Activated CD4-positive, CD25-positive, alpha-beta regulatory T cell treated with anti-CD3 and anti-CD28 coated beads, Interleukin-2, amount 50 U/mL, for 72 hours (primary cell): ENCODE results near the gene DHRS9.
"Not testable (repeated sequence)": the region's sequence is repeated elsewhere in the genome, so short reads cannot be mapped to it uniquely, and the experiment has no call there.

Experiments
- DNase-seq: peaks from one replicate; pipeline ENCODE4 v3.0.0; 2021

The DHRS9 gene

DNA sequence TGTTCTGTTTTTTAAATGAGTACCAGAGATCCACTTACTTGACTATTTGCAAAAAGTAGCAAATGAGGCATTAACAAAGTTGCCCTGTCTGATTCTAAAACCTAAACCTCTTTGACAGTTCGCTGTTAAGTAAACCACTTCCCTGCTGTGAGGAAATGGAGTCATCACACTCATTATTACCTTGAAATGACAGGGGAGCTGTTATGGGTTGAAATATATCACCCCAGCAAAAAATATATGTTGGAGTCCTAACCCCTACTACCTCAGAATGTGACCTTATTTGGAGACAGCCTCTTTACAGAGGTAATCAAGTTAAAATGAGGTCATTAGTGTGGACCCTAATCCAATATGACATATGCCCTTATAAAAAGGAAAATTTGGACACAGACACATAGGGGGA is 36.1 kb downstream of the DHRS9 start:
- DNase-seq, result no peak

DNA sequence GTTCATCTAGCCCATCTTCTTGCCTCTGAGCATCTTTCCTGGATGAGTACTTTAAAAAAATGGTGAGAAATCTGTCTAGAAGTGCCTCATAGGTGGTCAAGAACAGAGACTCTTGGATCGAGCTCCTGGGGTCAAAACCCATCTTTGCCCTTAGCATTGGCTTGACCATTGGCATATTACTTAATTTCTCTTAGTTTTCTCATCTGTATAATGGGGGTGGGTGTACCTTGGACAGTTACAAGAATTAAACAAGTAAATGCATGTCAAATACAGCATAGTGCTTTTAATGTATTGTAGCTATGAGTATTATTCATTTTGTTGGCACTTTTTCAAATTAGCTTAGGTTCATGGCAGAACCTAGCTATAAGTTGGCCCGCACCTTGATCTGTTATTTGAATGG is 36.8 kb downstream of the DHRS9 start:
- DNase-seq, result no peak

DNA sequence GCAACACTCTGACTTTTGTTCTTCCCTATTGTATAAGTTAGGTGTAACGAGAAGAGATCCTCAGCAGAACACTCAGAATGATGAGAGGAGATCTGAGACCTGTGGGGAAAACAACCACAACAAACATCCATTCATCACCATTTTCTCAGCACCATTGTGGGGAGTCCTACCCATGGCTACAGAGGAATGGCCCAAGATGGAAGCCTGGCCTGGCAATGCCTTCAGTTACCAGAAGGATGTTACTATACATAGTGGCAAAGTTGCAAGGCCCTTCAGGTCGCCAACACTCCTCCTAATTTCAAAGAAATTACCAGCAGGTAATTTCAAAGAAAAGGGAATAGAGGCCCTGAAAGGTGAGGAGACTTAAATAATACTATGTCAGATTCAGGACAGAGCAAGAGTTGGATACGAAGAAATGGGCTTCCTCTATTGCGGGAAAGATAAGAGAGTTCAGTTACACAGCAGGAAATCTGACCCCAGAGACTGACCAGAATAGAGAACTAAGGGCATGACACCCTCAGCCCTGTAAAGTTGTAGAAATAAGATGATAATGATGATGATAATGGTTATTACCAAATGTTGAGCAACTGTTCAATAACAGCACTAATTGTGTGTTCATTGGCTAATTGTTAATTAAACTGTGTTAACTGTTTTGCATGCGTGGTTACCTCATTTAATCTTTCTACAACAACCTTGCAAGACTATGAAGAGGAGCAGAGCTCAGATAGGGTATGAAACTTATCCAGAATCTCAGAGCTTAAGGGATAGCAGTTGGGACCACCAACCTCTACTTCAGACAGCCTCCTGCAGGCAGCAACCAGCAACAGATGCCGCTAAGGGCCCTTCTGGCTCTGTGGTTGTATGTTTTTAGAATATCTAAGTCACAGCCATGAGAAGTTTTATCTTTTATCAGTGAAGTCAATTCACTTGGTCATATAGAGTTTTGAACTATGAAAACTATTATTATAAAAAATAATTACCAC is 37.5 kb downstream of the DHRS9 start:
- no peak for DNase-seq

DNA sequence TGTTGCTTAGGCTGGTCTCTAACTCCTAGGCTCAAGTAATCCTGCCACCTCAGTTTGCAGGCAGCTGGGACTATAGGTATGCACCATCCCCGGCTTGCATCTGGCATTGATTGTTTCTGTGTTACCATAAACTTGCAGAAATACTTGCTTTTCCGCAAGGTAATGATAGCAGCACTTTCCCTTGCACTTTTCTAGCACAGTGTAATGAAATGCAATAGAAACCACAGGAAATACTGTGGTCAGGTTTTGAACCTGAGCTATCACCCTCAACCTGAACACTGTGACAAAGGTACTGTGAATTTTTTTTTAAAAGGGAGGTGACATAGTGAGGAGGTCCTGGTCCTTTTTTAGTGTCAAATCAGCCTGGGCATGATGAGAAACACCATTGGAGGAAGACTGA is 38.3 kb downstream of the DHRS9 start:
- no peak for DNase-seq

DNA sequence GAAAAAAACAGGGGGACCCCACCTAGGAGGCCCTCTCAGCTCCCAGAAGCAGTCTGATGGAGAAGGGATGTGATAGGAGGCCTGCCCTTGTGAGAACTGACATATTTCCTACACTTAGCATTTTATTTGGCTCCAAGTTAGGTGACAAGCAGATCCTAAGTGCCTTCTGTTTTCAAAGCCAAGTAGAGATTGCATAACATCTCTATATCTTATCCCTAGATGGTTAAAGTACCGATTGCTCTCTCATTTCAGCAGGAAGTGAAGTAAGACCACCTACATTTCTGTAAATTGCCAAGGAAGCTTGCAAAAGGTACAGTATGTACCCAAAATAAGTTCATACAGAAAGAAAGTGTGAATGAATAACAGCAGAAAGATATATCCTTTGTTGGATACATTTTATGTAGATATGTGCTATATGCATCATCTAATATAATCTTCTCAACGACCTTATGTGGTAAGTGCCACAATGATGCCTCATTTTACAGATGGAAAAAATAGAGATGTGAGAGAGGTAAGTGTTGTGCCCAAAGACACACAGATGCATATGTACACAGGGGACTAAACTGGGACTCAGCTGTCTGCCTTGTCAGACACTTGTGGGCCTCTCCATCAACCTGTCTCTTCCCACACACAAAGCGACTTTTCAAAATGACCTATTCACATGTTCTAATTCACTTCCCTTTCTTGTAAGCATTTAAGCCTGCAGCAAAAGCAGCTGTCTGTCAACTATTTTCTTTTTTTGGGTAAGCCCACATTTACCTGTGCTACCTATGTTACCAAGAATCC is 38.9 kb downstream of the DHRS9 start:
- DNase-seq, result no peak

DNA sequence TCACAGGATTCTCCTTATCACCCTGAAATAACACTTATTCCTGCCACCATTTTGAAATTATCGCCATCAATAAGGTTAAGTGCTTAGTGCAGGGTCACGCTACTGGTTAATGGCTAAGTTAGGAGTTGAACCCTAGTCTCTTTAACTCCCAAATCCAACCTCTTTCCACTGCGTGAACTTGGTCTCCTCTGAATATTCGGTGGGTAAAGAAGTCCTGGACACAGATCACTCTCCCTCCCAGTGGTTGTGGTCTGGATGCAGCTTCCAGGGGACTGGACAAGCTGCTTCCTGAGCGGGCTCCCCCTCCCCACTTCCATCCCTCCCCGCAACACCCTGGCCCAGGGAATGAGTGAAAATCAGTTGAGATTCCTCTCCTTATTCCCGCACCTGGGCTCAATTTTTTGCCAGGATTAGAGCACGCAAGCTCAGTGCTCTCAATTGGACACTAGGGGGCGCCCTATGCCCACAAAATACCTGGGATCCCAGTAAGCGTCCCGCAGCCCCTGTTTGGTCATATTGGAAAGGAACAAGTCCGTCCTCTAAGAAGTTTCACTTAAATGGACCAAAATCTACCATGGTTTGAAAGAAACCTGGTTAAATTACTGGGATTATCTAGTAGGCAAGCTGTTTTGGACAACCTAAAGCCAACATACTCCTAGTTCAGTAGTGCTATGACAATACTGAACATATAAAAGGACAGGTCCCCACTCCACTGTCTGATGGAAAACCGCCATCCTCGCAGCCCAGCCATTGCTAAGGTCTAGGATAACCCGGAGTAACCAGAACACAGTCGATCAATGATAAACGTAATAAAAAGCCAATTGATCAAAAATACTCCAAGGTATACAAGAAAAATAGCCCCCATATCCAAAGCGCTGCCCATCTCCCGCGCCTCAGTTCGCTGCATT is 40.4 kb downstream of the DHRS9 start:
- peak; percentile 65 for DNase-seq

DNA sequence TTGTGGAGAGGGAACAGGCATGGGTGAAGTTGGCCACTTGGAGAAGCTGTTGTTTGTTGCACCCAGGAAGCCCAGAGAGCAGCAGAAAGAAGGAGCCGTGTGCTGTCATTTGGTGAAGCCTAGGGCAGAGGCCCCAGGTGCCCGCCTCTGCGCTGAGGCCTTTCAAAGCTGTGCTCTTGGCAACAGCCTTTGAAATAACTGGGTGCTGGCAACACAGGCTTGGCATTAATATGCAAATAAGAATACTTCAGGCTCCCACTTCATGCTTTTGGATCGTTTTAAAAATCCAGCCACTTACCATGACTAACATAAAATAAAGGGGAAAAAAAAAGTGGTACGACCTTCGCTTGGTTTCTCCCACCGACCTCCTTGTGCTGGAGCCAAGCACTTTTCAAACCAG is 41.1 kb downstream of the DHRS9 start:
- DNase-seq, result no peak

DNA sequence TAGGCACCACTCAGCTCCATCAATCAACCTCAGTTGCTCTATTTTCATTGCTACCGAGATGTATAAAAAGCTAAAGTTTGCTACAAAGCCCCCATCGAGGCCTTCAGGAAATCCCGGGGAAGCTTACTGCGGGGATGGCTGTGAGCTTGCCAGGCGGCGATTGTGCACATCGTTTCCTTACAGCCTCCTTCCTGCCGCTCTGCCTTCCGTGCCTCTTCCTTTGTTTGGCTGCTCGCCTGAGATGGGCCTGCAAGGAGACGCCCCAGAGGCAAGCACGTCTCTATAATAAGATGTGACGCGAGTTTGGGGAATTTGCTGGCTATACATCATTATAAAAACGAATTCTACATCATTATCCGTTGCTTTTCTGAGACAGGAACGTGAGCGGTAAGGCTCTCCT is 41.6 kb downstream of the DHRS9 start:
- no peak for DNase-seq

DNA sequence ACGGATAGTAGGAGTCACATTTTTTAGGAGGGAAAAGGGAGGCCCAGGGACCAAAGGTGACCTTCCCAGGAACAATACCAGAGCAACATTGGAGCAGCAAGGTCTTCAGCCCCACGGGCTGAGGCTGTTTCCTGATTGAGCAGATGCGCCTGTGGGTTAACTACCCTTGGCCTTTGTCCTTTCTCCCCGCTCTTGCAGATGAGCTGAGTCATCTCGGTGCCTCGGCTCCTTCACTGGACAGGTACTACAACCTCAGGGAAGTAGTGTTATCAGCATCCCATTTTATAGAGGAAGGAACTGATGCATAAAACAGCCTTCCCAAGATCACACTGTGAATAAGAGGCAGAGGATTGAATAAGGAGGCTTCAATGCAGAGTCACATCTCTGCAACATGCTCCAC is 43.5 kb downstream of the DHRS9 start:
- DNase-seq, result no peak

DNA sequence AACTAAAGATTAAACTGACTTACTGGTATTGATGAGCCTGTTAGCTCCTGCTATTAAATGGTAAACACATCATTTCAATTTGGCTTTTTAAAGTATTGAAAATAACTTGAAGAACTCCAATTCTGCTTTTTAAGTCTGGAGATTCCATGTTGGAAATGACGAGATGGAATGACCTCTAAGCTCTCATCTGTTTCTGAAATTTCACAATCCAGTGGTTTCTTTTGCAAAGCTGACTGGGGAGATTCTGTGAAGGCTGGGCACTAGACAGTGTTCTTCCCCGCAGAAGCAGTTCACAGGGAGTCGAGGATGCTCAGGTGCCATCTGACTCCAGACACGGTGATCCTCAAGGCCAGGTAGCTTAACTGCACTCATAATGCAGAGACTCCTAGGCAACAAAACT is 44.7 kb downstream of the DHRS9 start:
- no peak for DNase-seq

DNA sequence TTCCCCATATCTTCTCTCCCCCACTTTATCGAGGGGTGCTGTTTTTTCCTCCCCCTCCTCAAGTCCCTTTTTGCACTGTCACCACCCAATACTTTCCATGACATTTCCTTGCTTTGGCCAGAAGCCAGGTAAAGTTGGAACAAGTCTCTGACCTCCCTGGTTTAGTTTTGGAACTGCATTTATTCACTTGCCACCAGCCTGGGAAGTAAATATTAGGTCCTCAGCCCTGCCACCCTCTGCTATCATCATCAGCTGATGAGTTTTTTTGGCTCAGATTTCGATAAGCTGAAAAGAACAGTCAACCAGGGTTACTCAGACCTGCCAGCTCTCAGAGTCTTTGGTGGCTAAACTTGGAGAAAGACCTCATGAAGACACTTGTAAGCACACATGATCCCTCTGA is 47.0 kb downstream of the DHRS9 start:
- DNase-seq, result no peak

DNA sequence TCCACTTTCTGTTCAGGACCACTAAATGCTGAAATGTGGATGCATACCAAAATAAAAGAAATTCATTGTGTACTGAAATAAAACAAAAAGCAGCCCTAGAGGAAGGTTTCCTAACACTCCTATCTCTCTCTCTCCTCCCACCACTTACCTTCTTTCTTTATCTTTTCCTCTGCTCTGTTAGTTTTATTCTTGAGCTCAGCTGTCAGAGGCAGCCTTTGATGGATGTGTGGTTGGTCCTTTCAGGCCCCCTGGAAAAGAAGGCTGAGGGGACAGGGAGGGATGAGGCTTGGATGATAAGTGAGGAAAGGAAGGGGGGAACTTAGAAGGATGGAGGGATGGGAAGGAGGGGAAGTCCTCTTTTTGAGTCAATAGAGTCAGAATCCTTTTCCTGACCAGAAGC is 47.6 kb downstream of the DHRS9 start:
- DNase-seq, result no peak

DNA sequence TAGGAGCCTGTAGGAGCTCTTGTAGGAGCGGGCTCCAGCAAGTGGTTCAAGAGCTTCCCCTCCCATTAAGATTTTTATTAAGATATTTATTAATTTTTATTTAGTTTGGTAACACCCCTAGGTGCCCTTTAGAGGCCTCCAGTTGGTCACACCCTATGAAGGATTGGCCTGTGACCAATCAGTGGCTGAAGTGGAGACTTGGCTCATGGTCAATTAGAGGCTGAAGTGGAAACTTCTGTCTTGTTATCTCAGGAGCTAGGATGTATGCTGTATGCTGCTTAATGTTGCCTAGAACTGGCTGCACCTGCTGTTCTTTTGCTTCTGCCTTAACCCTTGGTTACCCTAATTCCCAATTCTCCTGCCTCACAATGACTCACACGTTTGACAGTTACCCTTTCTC is 48.7 kb downstream of the DHRS9 start:
- DNase-seq, result no peak

DNA sequence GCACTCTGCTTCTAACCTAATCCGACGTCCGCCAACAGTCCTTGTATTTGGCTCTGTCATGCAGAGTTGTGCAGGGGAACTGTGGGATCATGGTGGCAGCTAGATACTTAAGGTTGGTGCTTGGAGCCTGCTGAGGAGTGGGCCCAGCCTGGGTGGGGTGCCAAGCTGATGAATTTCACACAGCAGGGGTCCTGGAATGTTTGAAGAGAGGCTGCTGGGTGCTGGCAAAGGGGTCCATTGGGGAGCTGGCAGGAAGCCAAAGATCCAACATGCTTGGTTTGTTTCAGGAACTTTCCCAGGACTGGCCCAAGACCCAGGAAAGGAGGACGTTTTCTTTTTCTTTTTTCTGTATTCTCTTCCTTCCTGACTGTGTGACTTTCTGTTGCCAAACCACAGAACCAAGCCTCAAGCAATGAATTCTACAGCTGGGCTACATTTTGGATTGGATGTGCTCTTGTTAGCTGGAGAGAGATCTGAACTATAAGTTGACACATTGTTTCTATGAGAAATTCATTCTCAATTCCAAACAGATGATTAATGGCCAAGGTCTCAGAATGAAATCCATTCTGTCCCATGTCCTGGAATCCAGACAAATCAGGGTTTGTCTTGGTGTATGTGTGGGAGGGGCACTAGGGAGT is 49.9 kb downstream of the DHRS9 start:
- DNase-seq, result no peak

DNA sequence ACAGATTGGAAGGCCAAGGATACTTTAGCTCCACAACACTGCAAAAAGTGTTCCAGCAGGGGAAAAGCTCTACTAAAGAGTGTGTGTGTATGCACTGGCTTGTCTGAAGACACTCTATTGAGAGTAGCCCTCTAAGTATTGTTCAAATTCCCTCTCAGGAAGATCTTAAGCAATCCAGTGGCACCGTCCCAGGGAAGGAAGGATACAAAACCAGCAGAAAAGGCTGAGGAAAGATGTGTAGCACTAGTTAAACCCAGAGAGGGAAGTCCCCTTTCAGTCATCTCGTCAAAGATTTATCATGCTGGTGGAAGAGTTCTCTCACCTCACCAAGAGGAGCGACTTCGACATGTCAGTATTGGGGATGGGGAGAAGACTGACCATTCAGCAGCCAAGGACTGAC is 50.5 kb downstream of the DHRS9 start:
- no peak for DNase-seq

DNA sequence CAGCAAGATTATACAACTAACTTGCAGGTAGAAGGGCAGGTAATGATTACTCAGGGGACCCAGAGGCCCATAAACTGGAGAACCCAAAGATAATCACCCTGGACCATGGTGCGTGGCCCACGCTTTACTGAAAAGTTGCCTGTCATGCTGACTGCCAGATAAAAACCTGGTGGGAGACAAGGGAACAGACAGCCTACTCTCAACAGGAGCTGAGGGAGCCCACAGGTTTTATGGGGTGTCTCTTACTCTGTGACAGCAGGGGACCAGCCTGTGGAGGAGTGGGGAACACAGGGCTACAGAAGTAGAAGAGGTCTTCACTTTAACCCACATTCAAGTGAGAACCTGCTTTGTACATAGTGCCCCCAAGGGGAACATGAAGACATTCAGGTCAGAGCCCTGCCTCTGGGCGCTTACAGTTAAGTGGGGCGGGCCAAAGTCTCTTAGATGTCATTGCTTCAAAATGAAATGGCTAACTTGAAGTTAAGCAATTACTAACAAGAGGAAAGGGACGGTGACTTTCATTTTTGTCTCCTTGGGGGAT is 60.4 kb downstream of the DHRS9 start:
- no peak for DNase-seq

DNA sequence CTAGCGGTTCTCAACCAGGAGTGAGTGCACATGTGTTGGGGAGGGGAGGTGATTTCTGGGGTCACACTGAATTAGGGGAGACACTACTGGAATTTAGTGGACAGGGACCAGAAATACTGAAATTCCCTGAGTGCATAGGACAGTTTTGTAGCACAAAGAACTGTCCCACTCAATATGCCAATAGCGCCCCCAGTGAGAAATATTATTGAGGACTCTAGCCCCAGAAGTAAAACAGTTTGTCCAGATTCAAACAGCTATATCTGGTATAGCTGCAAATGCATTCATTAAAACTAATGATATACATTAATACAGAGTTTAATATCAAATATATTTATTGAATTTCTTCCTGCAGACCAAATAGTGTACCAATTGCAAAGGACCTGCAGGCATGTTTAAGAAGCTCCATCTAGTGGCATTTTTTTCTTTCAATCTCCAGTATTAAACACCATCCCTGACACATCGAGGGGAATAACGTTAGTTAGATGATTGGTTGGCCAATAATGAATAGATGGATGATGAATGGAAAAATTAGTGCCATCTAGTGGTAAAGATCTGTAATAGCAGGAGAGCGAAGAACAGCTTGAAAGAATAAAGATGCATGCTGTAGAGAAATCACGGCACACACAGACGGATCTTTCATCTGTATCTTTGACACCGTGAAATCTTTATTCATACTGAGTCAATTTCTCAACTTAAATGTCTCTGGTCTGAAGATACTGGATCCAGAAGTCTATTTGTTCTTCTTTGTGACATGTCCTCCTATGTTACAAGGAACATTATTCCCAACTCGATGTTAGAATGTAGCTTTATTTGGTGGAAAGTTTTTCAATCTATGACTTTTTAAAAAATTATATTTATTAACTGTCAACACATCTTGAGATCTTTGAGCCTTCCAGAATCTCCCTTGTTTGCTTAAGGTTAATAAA is 62.5 kb downstream of the DHRS9 start:
- no peak for DNase-seq

DNA sequence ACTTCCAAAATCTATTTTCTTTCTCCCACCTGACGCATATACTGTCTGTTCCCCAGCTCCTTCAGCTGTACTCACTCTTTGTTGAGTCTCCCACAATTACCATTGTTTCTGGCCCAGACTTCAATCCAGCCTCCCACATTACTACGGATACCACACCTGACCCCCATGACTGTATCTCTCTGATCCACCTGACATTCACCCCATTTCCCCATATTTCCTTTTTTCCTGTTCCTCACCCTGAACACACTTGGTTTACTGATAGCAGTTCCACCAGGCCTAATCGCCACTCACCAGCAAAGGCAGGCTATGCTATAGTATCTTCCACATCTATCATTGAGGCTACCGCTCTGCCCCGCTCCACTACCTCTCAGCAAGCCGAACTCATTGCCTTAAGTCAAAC is 64.9 kb downstream of the DHRS9 start:
- DNase-seq, result not testable (repeated sequence)

DNA sequence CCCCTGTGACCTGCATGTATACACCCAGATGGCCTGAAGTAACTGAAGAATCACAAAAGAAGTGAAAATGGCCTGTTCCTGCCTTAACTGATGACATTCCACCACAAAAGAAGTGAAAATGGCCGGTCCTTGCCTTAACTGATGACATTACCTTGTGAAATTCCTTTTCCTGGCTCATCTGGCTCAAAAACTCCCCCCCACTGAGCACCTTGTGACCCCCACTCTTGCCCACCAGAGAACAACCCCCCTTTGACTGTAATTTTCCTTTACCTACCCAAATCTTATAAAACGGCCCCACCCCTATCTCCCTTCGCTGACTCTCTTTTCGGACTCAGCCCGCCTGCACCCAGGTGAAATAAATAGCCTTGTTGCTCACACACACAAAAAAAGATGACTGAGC is 67.1 kb downstream of the DHRS9 start:
- DNase-seq, result not testable (repeated sequence)

DNA sequence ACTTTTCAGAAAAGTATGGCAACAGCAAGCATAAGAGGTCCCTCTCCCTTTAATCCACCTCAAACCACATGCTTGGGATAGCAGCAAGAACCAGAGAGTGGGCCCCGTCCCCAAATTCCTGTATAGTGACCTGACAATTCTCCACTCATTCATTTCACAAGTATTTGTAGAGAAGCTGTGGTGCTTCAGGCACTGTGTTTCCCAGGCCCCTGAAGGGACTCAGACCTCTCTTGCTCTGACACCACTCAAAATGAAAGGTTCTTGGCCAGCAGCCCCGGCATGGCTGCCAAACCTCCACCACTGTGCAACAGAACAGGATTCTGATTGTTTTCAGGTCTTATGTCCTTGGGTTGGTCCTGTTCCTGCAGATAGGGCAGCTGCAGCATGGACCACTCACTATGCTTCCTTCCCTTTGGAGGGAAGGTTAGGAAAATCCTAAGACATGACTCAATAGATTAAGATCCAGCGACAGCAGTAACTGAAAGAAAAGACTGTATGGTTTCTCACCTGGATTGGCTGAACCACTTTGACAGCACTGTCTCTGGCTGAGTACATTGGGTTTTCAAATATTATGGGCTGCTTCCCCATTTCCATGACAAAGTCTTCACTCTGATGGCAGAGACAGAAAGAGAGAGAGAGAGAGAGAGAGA is 67.6 kb downstream of the DHRS9 start:
- DNase-seq, result no peak

DNA sequence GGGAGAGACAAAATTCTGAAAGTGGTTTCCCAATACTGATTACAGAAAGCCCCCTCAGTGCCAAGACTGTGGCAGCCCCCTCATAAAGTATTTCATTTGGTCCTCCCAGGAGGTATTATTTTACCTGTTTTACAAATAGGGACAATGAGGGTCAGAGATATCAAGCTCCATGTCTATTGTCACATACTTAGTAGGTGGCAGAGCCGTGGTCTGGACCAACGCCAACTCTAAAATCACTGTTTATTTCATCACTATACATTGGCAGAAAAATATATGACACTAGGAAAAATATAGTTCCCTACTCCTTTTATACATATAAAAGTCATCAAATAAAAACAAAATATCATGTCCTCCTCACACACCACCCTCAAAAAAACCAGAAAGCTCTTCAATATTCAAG is 68.6 kb downstream of the DHRS9 start:
- no peak for DNase-seq
